K562 (cell line): ENCODE data around the gene MTA2. TPM values are rescaled to one million over a fixed set of nuclear protein-coding genes. Genes with fewer than 3 reads are reported as not detected.

Experiments used
- ARHGAP35 ChIP-seq: fragments of 450-650 bp; IDR thresholded peaks from 2 replicates; pipeline ENCODE4 v1.6.1; 2018; ENCODE audit not compliant: partially characterized antibody
- ESRRA ChIP-seq: fragments of 450-650 bp; IDR thresholded peaks from 2 replicates; pipeline ENCODE4 v1.6.1; 2014; ENCODE audit warnings: low read depth, mild to moderate bottlenecking, moderate library complexity, borderline replicate concordance
- FOXK2 ChIP-seq, 2 experiments: fragments of 450-650 bp; IDR thresholded peaks in 1 of 2; conservative IDR thresholded peaks in 1 of 2; 2 replicates each; pipeline ENCODE4 v1.6.1; 2016; ENCODE audit warnings: low read depth in 2 of 2, mild to moderate bottlenecking in 1 of 2
- GTF2E2 ChIP-seq: fragments of 200-800 bp; sonication (Bioruptor generic); IDR thresholded peaks from 2 replicates; pipeline ENCODE4 v1.6.1; 2016; ENCODE audit warnings: missing genetic modification characterization, missing compliant biosample characterization
- HDAC3 ChIP-seq: fragments of 450-650 bp; IDR thresholded peaks from 2 replicates; pipeline ENCODE4 v1.6.1; 2018; ENCODE audit warnings: borderline replicate concordance, mild to moderate bottlenecking, moderate library complexity; ENCODE audit not compliant: partially characterized antibody
- HNRNPUL1 ChIP-seq: fragments of 200-400 bp; formaldehyde crosslinking; IDR thresholded peaks from 2 replicates; pipeline ENCODE4 v1.6.1; 2017; ENCODE audit warnings: low read length
- IFI16 ChIP-seq: fragments of 250-450 bp; sonication (Bioruptor Pico); IDR thresholded peaks from 2 replicates; pipeline ENCODE4 v2.1.2; 2022; ENCODE audit warnings: mild to moderate bottlenecking, inconsistent platforms
- JUND ChIP-seq, 2 experiments: IDR thresholded peaks; 2 replicates in 1 of 2; 3 replicates in 1 of 2; pipeline ENCODE4 v1.6.1; 2011; ENCODE audit warnings: borderline replicate concordance in 2 of 2, low read depth in 2 of 2, low read length in 2 of 2, improper control_type of control experiment in 1 of 2, missing biosample characterization in 1 of 2, missing genetic modification characterization in 1 of 2, missing genetic modification reagents in 1 of 2
- NEUROD1 ChIP-seq: fragments of 150-350 bp; IDR thresholded peaks from 2 replicates; pipeline ENCODE4 v1.6.1; 2014; ENCODE audit warnings: borderline replicate concordance, low read length, low read depth; ENCODE audit not compliant: partially characterized antibody
- NFIX ChIP-seq: fragments of 250-450 bp; sonication (Bioruptor Pico); IDR thresholded peaks from 2 replicates; pipeline ENCODE4 v1.4.0; 2020; ENCODE audit warnings: low read depth, mild to moderate bottlenecking, moderate library complexity
- RAD51 ChIP-seq: fragments of 450-650 bp; IDR thresholded peaks from 2 replicates; pipeline ENCODE4 v1.7.1; 2016; ENCODE audit warnings: low read depth, mild to moderate bottlenecking, borderline replicate concordance
- SRSF3 ChIP-seq: fragments of 200-400 bp; formaldehyde crosslinking; IDR thresholded peaks from 2 replicates; pipeline ENCODE4 v1.6.1; 2016; ENCODE audit warnings: mild to moderate bottlenecking, low read length, moderate library complexity; ENCODE audit not compliant: insufficient read depth
- SRSF7 ChIP-seq: fragments of 200-400 bp; formaldehyde crosslinking; optimal IDR thresholded peaks from 2 replicates; pipeline ENCODE3; 2017; ENCODE audit warnings: mild to moderate bottlenecking, low read depth, low read length
- TBL1XR1 ChIP-seq, 2 experiments: IDR thresholded peaks; 2 replicates each; pipeline ENCODE4 v1.6.1; 2012; ENCODE audit warnings: improper control_type of control experiment in 2 of 2, low read length in 2 of 2, mild to moderate bottlenecking in 1 of 2
- ZNF699 ChIP-seq: fragments of 250-450 bp; sonication (Bioruptor Pico); IDR thresholded peaks from 2 replicates; pipeline ENCODE4 v1.8.0; 2021; ENCODE audit warnings: mild to moderate bottlenecking, moderate library complexity; ENCODE audit not compliant: insufficient replicate concordance
- polyA plus RNA-seq, 8 experiments: library from polyadenylated mRNA; depleted of rRNA in 4 of 8; stranded (reverse) in 5 of 8; unstranded in 3 of 8; fragments of >200 nt; fragmentation: Nextera tagmentation in 2 of 8; fragmentation: Illumina TruSeq in 1 of 8; extraction: Ambion mirVana in 2 of 8; extraction: Trizol in 1 of 8; gene quantifications; 2 replicates each; pipeline versions ENCODE4 v1.2.1 to v1.2.3, GENCODE V29; 2011 to 2014; ENCODE audit warnings: inconsistent platforms in 1 of 8, missing spikeins in 1 of 8
- total RNA-seq, 7 experiments: library from RNA; depleted of rRNA in 6 of 7; stranded (reverse); fragments of >200 nt in 6 of 7; fragmentation: Illumina TruSeq in 2 of 7; extraction: Trizol in 2 of 7; gene quantifications; 2 replicates each; pipeline versions ENCODE4 v1.2.1 to v1.2.3, GENCODE V29; 2011 to 2021; ENCODE audit warnings: low replicate concordance in 1 of 7
- TF ChIP-seq, protein P1 (sequence below): fragments of 450-650 bp; formaldehyde crosslinking; IDR thresholded peaks from 2 replicates; pipeline ENCODE4 v1.4.0; 2020; ENCODE audit warnings: mild to moderate bottlenecking, moderate library complexity
- TF ChIP-seq, protein P2 (sequence below): fragments of 250-450 bp; sonication (Bioruptor Pico); IDR thresholded peaks from 2 replicates; pipeline ENCODE4 v1.5.0; 2020; ENCODE audit warnings: mild to moderate bottlenecking
- TF ChIP-seq, protein P3 (sequence below): fragments of 250-450 bp; sonication (Bioruptor Pico); IDR thresholded peaks from 2 replicates; pipeline ENCODE4 v1.9.0; 2021; ENCODE audit warnings: mild to moderate bottlenecking
- TF ChIP-seq, protein P4 (sequence below): sonication (generic); formaldehyde crosslinking; IDR thresholded peaks from 2 replicates; pipeline ENCODE4 v1.8.0; 2022; ENCODE audit warnings: missing genetic modification reagents, mild to moderate bottlenecking, moderate library complexity, borderline replicate concordance
- TF ChIP-seq, protein P5 (sequence below): fragments of 450-650 bp; IDR thresholded peaks from 2 replicates; pipeline ENCODE4 v1.6.1; 2016; ENCODE audit warnings: mild to moderate bottlenecking

The MTA2 gene
- total and polyA plus RNA-seq, 9 of the 15 experiments (the other 6 are each of a cell fraction or from before 2014, with no cell fraction given), result 6.2 to 220 (median 172) TPM

DNA sequence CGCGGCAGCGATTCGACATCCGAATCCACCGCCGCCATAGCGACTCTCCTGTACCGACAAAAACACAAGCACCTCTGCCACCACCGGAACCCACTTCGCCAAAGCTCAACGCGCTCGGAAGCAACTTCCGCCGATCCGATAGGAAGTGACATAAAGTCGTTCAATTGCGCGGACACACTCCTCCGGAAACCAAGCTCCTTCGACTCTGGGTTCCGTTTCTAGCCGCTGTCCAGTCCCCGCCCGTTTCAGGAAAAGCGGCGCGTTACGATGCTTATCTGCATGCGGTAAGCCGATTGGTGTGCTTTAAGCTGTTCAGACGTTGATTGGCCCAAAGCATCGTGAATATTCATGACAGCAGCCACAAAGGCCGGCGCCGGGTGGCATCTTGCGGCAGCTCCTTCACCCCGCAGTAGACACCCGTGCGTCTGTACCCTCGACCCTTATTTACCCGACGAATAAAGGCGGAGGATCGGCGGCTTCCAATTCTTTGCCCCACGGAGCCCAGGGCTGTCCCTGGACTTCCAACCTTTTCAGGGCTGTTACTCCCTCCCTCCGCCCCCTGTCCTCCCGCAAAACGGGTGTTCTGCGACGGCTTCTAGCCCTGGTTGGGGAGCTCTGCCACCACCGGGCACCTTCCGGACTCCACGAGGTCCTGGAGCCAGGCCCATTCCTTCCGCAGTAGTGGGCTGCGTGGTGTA lies 10.1 kb downstream of the MTA2 start, which contains the start of gene TUT1 (continued):
- TF ChIP-seq GTF2E2 (tag), result 0 out of 2 replicates have a peak, but pooled peaks have one; percentile 56
- TF ChIP-seq, protein P1, sequence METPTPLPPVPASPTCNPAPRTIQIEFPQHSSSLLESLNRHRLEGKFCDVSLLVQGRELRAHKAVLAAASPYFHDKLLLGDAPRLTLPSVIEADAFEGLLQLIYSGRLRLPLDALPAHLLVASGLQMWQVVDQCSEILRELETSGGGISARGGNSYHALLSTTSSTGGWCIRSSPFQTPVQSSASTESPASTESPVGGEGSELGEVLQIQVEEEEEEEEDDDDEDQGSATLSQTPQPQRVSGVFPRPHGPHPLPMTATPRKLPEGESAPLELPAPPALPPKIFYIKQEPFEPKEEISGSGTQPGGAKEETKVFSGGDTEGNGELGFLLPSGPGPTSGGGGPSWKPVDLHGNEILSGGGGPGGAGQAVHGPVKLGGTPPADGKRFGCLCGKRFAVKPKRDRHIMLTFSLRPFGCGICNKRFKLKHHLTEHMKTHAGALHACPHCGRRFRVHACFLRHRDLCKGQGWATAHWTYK (CRISPR knock-in tag), result no peak
- no peak for TF ChIP-seq IFI16 (CRISPR knock-in tag)
- TF ChIP-seq, protein P2, sequence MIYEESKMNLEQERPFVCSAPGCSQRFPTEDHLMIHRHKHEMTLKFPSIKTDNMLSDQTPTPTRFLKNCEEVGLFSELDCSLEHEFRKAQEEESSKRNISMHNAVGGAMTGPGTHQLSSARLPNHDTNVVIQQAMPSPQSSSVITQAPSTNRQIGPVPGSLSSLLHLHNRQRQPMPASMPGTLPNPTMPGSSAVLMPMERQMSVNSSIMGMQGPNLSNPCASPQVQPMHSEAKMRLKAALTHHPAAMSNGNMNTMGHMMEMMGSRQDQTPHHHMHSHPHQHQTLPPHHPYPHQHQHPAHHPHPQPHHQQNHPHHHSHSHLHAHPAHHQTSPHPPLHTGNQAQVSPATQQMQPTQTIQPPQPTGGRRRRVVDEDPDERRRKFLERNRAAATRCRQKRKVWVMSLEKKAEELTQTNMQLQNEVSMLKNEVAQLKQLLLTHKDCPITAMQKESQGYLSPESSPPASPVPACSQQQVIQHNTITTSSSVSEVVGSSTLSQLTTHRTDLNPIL (CRISPR knock-in tag), result no peak
- TF ChIP-seq NEUROD1, result peak; percentile 96
- TF ChIP-seq, protein P3, sequence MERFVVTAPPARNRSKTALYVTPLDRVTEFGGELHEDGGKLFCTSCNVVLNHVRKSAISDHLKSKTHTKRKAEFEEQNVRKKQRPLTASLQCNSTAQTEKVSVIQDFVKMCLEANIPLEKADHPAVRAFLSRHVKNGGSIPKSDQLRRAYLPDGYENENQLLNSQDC (CRISPR knock-in tag), result peak; percentile 73; the same call in 1 of the 2 replicates
- peak; percentile 94 for TF ChIP-seq JUND (IDR thresholded peaks at IDR 0.05; ENCODE audit: borderline replicate concordance, low read depth, low read length)
- TF ChIP-seq JUND (tag; IDR thresholded peaks at IDR 0.05; ENCODE audit: borderline replicate concordance, low read depth, low read length), result peak; percentile 86; the same call in 2 of the 3 replicates
- TF ChIP-seq, protein P4, sequence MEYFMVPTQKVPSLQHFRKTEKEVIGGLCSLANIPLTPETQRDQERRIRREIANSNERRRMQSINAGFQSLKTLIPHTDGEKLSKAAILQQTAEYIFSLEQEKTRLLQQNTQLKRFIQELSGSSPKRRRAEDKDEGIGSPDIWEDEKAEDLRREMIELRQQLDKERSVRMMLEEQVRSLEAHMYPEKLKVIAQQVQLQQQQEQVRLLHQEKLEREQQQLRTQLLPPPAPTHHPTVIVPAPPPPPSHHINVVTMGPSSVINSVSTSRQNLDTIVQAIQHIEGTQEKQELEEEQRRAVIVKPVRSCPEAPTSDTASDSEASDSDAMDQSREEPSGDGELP, result peak; percentile 90
- TF ChIP-seq FOXK2 (conservative IDR thresholded peaks at IDR 0.05 in 1 of 2, IDR thresholded peaks at IDR 0.05 in 1 of 2; ENCODE audit: low read depth in 2 of 2), result peak; percentile 93 to 97
- no peak for TF ChIP-seq SRSF7
- peak; percentile 78 for TF ChIP-seq HDAC3
- peak; percentile 17; the same call in 1 of the 2 replicates for TF ChIP-seq RAD51
- peak; percentile 35 to 79; a peak in 2 of 4 replicates for TF ChIP-seq TBL1XR1 (IDR thresholded peaks at IDR 0.05; ENCODE audit: low read length in 2 of 2)
- TF ChIP-seq, protein P5, sequence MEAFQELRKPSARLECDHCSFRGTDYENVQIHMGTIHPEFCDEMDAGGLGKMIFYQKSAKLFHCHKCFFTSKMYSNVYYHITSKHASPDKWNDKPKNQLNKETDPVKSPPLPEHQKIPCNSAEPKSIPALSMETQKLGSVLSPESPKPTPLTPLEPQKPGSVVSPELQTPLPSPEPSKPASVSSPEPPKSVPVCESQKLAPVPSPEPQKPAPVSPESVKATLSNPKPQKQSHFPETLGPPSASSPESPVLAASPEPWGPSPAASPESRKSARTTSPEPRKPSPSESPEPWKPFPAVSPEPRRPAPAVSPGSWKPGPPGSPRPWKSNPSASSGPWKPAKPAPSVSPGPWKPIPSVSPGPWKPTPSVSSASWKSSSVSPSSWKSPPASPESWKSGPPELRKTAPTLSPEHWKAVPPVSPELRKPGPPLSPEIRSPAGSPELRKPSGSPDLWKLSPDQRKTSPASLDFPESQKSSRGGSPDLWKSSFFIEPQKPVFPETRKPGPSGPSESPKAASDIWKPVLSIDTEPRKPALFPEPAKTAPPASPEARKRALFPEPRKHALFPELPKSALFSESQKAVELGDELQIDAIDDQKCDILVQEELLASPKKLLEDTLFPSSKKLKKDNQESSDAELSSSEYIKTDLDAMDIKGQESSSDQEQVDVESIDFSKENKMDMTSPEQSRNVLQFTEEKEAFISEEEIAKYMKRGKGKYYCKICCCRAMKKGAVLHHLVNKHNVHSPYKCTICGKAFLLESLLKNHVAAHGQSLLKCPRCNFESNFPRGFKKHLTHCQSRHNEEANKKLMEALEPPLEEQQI, result peak; percentile 87; the same call in 1 of the 2 replicates
- TF ChIP-seq ESRRA, result peak; percentile 91
- TF ChIP-seq NFIX (CRISPR knock-in tag), result no peak
- no peak for TF ChIP-seq SRSF3
- TF ChIP-seq ZNF699 (CRISPR knock-in tag), result no peak
- no peak for TF ChIP-seq ARHGAP35
- TF ChIP-seq HNRNPUL1, result no peak
